ENCODE data around the gene RGS10.

The RGS10 gene

GRCh38 chr10:119517235-119518141, 25.0 kb downstream of the RGS10 start:
- DNase-seq, result no peak

GRCh38 chr10:119516381-119517234, 25.9 kb downstream of the RGS10 start:
- no peak for DNase-seq

DNA sequence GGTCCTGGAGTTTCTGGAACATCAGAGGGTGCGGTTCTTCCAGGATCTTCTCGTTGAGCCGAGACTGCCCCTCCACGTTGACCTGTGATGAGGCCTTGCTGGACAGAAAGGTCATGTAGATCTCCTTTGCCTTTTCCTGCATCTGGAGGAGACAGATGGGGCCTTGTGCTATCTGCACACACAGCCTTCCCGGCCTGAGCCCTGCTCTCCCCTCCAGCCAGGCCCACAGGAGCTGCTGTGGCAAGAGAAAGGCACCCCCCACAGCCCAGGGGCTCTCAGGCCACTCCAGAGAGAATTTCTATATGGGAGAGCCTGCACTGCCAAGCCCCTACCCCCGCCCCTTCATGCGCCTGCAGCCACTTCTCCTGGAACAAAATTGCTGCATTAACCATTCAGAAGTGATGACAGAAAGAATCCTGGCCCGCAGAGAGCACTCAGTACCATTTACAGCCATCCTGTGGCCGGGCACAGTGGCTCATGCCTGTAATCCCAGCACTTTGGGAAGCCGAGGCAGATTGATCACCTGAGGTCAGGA, 26.9 kb downstream of the RGS10 start:
- no peak for DNase-seq

DNA sequence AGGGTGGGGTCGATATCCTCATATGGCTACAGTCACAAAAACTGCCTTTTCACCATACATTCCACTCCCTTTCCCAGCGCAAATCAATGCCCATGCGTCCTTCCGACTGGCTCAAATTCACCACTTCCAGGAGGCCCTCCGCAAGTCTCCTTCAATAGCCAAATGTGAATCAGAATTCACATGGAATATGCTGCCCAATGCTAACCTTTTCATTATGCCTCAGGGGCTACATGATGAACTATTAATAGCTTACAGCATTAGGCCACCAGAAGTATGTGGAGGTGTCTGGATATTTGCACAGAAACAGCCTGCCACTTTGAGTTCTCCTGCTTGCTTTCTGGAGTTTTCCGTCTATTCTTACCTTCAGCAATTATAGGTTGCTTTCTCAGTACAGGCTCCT, 27.7 kb downstream of the RGS10 start:
- DNase-seq, result no peak

GRCh38 chr10:119511828-119512515, 30.5 kb downstream of the RGS10 start:
- no peak for DNase-seq

- DNase-seq, result no peak
Measured at GRCh38 chr10:119509909-119510451, 32.5 kb downstream of the RGS10 start.

- DNase-seq, result no peak
Measured at GRCh38 chr10:119507115-119507514, 35.4 kb downstream of the RGS10 start.

GRCh38 chr10:119505588-119506315, 36.8 kb downstream of the RGS10 start:
- no peak for DNase-seq

DNA sequence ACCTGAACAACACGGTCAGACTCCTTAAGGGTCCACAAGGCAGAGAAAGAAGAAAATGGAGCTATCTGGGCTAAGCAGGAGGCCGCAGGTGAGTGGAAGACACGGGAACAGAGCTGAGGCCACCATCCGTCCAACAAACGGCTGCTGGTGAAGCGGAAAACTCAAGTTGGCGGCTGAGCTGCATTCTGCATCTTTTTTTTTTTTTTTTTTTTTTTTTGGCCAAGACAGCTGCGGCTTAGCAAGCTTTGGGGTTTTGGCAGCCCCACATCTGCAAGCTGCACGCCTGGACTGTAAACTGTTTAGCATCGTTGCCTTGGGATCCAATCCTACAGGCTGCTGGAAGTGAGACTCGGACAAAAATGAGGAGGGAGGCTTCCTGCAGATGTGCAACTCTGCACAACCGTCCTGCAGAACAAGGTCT, 37.4 kb downstream of the RGS10 start:
- DNase-seq, result peak; percentile 27

DNA sequence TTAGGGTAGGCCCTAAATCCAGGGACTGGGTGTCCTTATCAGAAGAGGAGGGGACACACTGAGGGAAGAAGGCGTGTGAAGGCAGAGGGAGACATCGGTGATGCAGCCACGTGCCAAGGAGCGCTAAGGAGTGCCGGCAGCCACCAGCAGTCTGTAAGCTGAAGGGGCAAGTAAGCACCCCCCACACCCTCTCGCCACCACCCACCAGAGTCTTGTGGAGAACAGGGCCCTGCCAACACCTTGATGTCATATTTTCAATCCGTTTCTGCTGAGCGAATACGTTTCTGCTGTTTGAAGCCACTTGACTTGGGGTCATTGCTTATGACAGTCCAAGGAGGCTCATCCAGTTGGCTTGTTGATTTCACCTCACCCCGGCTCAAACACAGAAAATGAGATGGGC, 37.9 kb downstream of the RGS10 start:
- DNase-seq, result no peak

DNA sequence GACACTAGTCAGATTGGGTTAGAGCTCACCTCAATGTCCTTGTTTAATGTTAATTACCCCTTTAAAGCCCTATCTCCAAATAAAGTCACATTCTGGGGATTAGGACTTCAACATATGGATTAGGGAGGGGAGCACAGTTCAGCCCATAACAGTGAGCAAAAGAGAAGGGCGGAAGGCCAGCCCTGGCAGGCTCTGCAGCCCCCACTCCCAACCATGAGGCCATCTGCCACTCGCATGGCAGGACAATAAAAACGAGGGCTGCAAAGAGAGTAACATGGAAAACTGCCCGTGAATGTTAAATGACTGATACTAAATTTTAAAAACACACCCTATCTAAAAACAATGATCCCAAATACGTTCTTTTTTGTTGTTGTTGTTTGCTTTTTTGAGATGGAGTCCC, 38.7 kb downstream of the RGS10 start:
- peak; percentile 8 for DNase-seq

DNA sequence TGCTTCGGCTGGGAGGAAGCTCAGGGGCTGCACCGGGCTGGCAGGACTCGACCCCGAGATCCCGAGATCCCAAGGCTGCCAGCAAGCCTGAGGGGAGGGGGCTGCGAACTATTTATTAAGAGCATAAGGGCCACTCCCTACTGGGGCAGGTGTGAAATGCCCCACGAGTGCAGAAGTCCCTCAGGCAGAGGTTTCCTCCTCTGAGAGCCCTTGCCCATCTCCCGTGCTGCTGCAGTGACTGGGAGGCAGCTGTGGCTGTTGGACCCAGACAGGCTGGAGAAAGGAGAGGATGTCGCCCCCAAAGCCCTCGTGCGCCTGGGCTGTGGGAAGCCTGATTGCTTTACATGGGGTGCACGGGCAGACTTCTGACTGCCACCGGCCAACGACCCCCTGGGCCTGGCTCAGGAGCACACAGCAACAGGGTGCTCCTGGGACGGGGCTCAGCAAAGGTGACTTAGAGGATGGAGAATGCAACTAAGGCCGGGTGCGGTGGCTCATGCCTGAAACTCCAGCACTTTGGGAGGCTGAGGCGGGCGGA, 39.8 kb downstream of the RGS10 start:
- DNase-seq, result no peak

- DNase-seq, result peak; percentile 78
Measured at GRCh38 chr10:119502209-119502608, 40.3 kb downstream of the RGS10 start.

- no peak for DNase-seq
Measured at GRCh38 chr10:119501690-119502089, 40.8 kb downstream of the RGS10 start.

DNA sequence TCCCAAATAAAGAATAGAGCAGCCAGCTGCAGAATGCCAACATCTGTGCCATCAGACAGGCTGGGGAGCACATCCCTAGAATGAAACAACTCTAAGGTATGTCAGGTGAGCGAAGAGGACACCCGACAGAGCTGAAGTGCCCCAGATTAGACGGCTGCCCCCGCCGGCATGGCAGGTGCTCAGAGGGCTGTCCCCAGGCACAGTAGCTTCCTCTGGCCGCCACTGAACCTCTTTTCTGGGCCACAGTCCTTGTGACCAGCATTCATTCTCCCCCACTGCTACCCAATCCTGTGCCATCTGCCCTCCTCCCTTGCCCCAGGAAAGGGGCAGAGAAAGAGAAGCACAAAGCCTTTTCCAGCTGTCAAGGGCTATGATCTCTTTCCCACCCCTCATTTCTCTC, 41.7 kb downstream of the RGS10 start:
- DNase-seq, result no peak

GRCh38 chr10:119500123-119500795, 42.3 kb downstream of the RGS10 start:
- DNase-seq, result no peak

DNA sequence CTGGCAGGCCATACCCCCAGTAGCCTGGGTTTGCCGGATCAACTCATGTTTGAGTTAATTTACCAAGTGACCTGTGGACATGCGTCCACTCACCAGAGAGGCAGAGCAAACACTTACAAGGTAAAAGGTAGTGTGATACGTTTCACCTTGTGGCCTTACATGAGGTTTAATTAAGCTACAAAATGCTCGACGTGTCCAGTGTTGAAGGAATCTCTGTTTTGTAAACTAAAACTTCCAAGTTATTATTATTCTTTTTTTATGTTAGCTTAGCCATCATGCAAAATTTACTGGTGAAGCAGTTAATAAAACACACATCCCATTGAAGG, 42.9 kb downstream of the RGS10 start:
- DNase-seq, result no peak

GRCh38 chr10:119498889-119499676, 43.4 kb downstream of the RGS10 start:
- DNase-seq, result no peak

GRCh38 chr10:119497243-119497642, 45.3 kb downstream of the RGS10 start:
- no peak for DNase-seq

- no peak for DNase-seq
Measured at GRCh38 chr10:119496273-119496672, 46.2 kb downstream of the RGS10 start.
